Upper lobe of left lung (tissue), 6 donors: ENCODE data around the gene DOCK1. TPM values are rescaled to one million over a fixed set of nuclear protein-coding genes. Genes with fewer than 3 reads are reported as not detected.

Experiments
- ATAC-seq, 2 donors: fragments of 200-7000 bp; cut with Tn5 transposase; one replicate each; pipeline ENCODE4 v1.9.1; 2022; ENCODE audit warnings: mild to moderate bottlenecking in 2 of 2, moderate library complexity in 2 of 2; ENCODE audit not compliant: low FRiP score in 2 of 2
- DNase-seq, 2 donors: peaks; one replicate each; pipeline ENCODE4 v3.0.0-alpha.2; 2019 to 2020
- H3K27ac ChIP-seq, 4 donors: fragments of 200-600 bp; sonication (generic); one replicate each; pipeline ENCODE4 v1.5.1; 2016 to 2019
- H3K27me3 ChIP-seq, 4 donors: fragments of 200-600 bp; sonication (generic); one replicate each; pipeline ENCODE4 v1.5.1; 2017 to 2019
- H3K36me3 ChIP-seq, 4 donors: fragments of 200-600 bp; sonication (generic); one replicate each; pipeline ENCODE4 v1.5.1; 2016 to 2019
- H3K4me1 ChIP-seq, 4 donors: fragments of 200-600 bp; sonication (generic); one replicate each; pipeline ENCODE4 v1.5.1; 2018 to 2019
- H3K4me3 ChIP-seq, 4 donors: fragments of 200-600 bp; sonication (generic); one replicate each; pipeline ENCODE4 v1.5.1; 2017 to 2019; ENCODE audit warnings: mild to moderate bottlenecking in 2 of 4, moderate library complexity in 1 of 4
- H3K9me3 ChIP-seq, 4 donors: fragments of 200-600 bp; sonication (generic); one replicate each; pipeline ENCODE4 v1.5.1; 2018 to 2019
- CTCF ChIP-seq, 6 experiments: fragments of 450-650 bp in 4 of 6; fragments of 200-600 bp in 2 of 6; sonication (generic) in 2 of 6; IDR thresholded peaks; one replicate each; pipeline ENCODE4 v1.5.1; 2016 to 2019; ENCODE audit warnings: antibody characterized with exemption in 6 of 6
- EP300 ChIP-seq, 4 donors: sonication (generic); formaldehyde crosslinking; IDR thresholded peaks; one replicate each; pipeline ENCODE4 v1.5.1; 2017; ENCODE audit warnings: antibody characterized with exemption in 4 of 4, control low read depth in 2 of 4
- POLR2A ChIP-seq, 4 donors: fragments of 450-650 bp; IDR thresholded peaks; one replicate each; pipeline ENCODE4 v1.5.1; 2016 to 2017; ENCODE audit warnings: antibody characterized with exemption in 4 of 4, mild to moderate bottlenecking in 2 of 4
- POLR2AphosphoS5 ChIP-seq, 2 donors: sonication (generic); formaldehyde crosslinking; IDR thresholded peaks; one replicate each; pipeline ENCODE4 v1.5.1; 2017; ENCODE audit warnings: antibody characterized with exemption in 2 of 2
- whole genome bisulfite sequencing, 2 donors: methylation state at CpG; one replicate each; pipeline ENCODE4 v1.1.5; 2017 to 2018; 5-methylcytosine and 5-hydroxymethylcytosine counted together
- total RNA-seq, 6 donors: library from RNA; depleted of rRNA in 4 of 6; stranded (reverse); fragments of >200 nt in 4 of 6; gene quantifications; one replicate each; pipeline versions ENCODE4 v1.1.0 to v1.2.1, GENCODE V29; 2016 to 2021
- donor health status: DM: no; HTN: no; CAD: no; lungs with moderate emphysema.
- donor health status: DM: no; HTN: yes; CAD: no; lungs with severe emphysema.

Gene DOCK1
- total RNA-seq, 6 donors from 2014 or later, result 37.5 to 63.9 (median 45.8) TPM

- DNase-seq (peak in 1 of 2 donors; percentile 10), ATAC-seq (no peak)
- Histone ChIP-seq H3K36me3 (peaks cover 0 to 18% (median 3%) of the 10 kb centered on the region in 4 donors), H3K27ac (no peak overlapping the region), H3K4me3 (no peak overlapping the region), H3K27me3 (no peaks in the 10 kb centered on the region), H3K9me3 (no peaks in the 10 kb centered on the region), H3K4me1 (no peaks in the 10 kb centered on the region)
- WGBS, 2 donors, result 95 to 98% methylated on average over 12 of the region's 12 CpGs
- TF ChIP-seq POLR2AphosphoS5 (IDR thresholded peaks at IDR 0.05) (no peak), CTCF (IDR thresholded peaks at IDR 0.05) (no peak), POLR2A (IDR thresholded peaks at IDR 0.05) (no peak), EP300 (IDR thresholded peaks at IDR 0.05) (no peak)
Observed at GRCh38 chr10:127406018-127406550, 500.9 kb downstream of the DOCK1 start.

GRCh38 chr10:127407551-127407950 lies 502.3 kb downstream of the DOCK1 start:
- Histone ChIP-seq H3K36me3 (peaks cover 0 to 21% (median 6%) of the 10 kb centered on the region in 4 donors), H3K4me1 (no peaks in the 10 kb centered on the region), H3K27me3 (no peaks in the 10 kb centered on the region), H3K27ac (no peak overlapping the region), H3K9me3 (no peaks in the 10 kb centered on the region), H3K4me3 (no peak overlapping the region)
- ATAC-seq (no peak), DNase-seq (no peak)
- WGBS, 2 donors, result 78 to 96% methylated on average over 6 of the region's 6 CpGs
- no peak for TF ChIP-seq EP300 (IDR thresholded peaks at IDR 0.05)
- TF ChIP-seq CTCF (IDR thresholded peaks at IDR 0.05), result no peak
- TF ChIP-seq POLR2AphosphoS5 (IDR thresholded peaks at IDR 0.05), result no peak
- no peak for TF ChIP-seq POLR2A (IDR thresholded peaks at IDR 0.05)

GRCh38 chr10:127408112-127408710 lies 503.0 kb downstream of the DOCK1 start:
- no peak for TF ChIP-seq POLR2AphosphoS5 (IDR thresholded peaks at IDR 0.05)
- TF ChIP-seq POLR2A (IDR thresholded peaks at IDR 0.05), result no peak
- TF ChIP-seq EP300 (IDR thresholded peaks at IDR 0.05), result no peak
- no peak for TF ChIP-seq CTCF (IDR thresholded peaks at IDR 0.05)
- Histone ChIP-seq H3K36me3 (peaks cover 0 to 21% (median 6%) of the 10 kb centered on the region in 4 donors), H3K9me3 (no peaks in the 10 kb centered on the region), H3K4me1 (no peaks in the 10 kb centered on the region), H3K27me3 (no peaks in the 10 kb centered on the region), H3K4me3 (no peak overlapping the region), H3K27ac (no peak overlapping the region)
- no peak for DNase-seq
- WGBS, 2 donors, result 78 to 85% methylated on average over 15 of the region's 15 CpGs
- no peak for ATAC-seq

DNA sequence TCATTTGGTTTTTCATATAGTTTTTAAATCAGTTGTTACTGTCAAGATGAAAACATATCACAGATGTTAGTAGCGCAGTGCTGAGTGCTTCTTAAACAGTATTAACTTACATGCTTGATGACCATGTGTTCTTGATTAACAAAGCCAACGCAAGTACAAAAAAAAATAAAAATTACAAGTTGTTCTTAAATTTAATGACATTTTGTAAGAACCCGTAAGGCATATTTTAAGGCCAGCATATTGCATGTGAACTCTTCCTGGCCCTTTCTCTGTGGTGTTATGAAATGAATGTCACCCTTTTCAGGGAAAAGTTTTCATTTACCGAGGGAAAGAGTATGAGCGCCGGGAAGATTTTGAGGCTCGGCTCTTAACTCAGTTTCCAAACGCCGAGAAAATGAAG lies 503.5 kb downstream of the DOCK1 start:
- H3K36me3 ChIP-seq, result peaks cover 0 to 21% (median 6%) of the 10 kb centered on the region in 4 donors
- ATAC-seq, result no peak
- H3K27ac ChIP-seq, result no peak overlapping the region

More for the DNA sequence above, 503.5 kb downstream of the DOCK1 start:
- Histone ChIP-seq H3K9me3 (no peaks in the 10 kb centered on the region), H3K27me3 (no peaks in the 10 kb centered on the region), H3K4me1 (no peaks in the 10 kb centered on the region), H3K4me3 (no peak overlapping the region)
- no peak for TF ChIP-seq POLR2A (IDR thresholded peaks at IDR 0.05)
- no peak for TF ChIP-seq POLR2AphosphoS5 (IDR thresholded peaks at IDR 0.05)
- no peak for TF ChIP-seq CTCF (IDR thresholded peaks at IDR 0.05)
- TF ChIP-seq EP300 (IDR thresholded peaks at IDR 0.05), result no peak
- WGBS, 2 donors, result 91 to 93% methylated on average over 9 of the region's 9 CpGs
- DNase-seq, result no peak
